Measurements from ENCODE around the gene KLHL25. TPM values are rescaled to one million over a fixed set of nuclear protein-coding genes. Genes with fewer than 3 reads are reported as not detected.
"Not testable (repeated sequence)": the region's sequence is repeated elsewhere in the genome, so short reads cannot be mapped to it uniquely, and the experiment has no call there.

Gene KLHL25
- total and polyA plus RNA-seq, 4 donors: 2.3 to 34.2 (median 11.4) TPM

GRCh38 chr15:85796371-85796770 is 1.6 kb upstream of the KLHL25 start:
- H3K27me3 ChIP-seq (ENCODE audit: control insufficient read depth in 4 of 4, insufficient read depth in 4 of 4, low read length in 3 of 4); H3K9me3 ChIP-seq (ENCODE audit: control insufficient read depth in 4 of 4, low read length in 3 of 4); H3K36me3 ChIP-seq (ENCODE audit: control insufficient read depth in 4 of 4, insufficient read depth in 3 of 4, low read depth in 1 of 4, low read length in 3 of 4); H3K9ac ChIP-seq (ENCODE audit: low read depth in 1 of 2, low read length in 2 of 2); DNase-seq (ENCODE audit: low spot score); H3K27ac ChIP-seq (ENCODE audit: low read depth in 1 of 2, low read length in 2 of 2); H3K4me3 ChIP-seq (ENCODE audit: low read depth in 1 of 3, low read length in 3 of 3): not testable (repeated sequence)
- H3K4me1 ChIP-seq (ENCODE audit: control insufficient read depth in 4 of 4, insufficient read depth in 4 of 4, low read length in 3 of 4): peaks cover 9 to 19% (median 12%) of the 10 kb centered on the region in 4 donors
- 77% methylated on average over 7 of the region's 7 CpGs for WGBS

- Histone ChIP-seq H3K9ac (ENCODE audit: low read depth in 1 of 2, low read length in 2 of 2) (peak overlapping the region in 1 of 2 donors; percentile 77), H3K4me1 (ENCODE audit: control insufficient read depth in 4 of 4, insufficient read depth in 4 of 4, low read length in 3 of 4) (peaks cover 9 to 19% (median 12%) of the 10 kb centered on the region in 4 donors), H3K4me3 (ENCODE audit: low read depth in 1 of 3, low read length in 3 of 3) (peak overlapping the region; percentile 28 to 57 (median 40)), H3K27ac (ENCODE audit: low read depth in 1 of 2, low read length in 2 of 2) (no peak overlapping the region), H3K9me3 (ENCODE audit: control insufficient read depth in 4 of 4, low read length in 3 of 4) (no peaks in the 10 kb centered on the region), H3K36me3 (ENCODE audit: control insufficient read depth in 4 of 4, insufficient read depth in 3 of 4, low read depth in 1 of 4, low read length in 3 of 4) (no peaks in the 10 kb centered on the region), H3K27me3 (ENCODE audit: control insufficient read depth in 4 of 4, insufficient read depth in 4 of 4, low read length in 3 of 4) (no peaks in the 10 kb centered on the region)
- TF ChIP-seq YY1 (IDR thresholded peaks at IDR 0.05) (peak; percentile 6), EGR1 (IDR thresholded peaks at IDR 0.05; ENCODE audit: low read depth in 2 of 2) (no peak), REST (IDR thresholded peaks at IDR 0.05) (no peak), FOXA2 (IDR thresholded peaks at IDR 0.05) (no peak)
- no peak for DNase-seq (ENCODE audit: low spot score)
- 59% methylated on average over 15 of the region's 15 CpGs for WGBS
These were observed 896 bp upstream of the KLHL25 start for GRCh38 chr15:85795337-85796305.

- Histone ChIP-seq H3K4me1 (ENCODE audit: control insufficient read depth in 4 of 4, insufficient read depth in 4 of 4, low read length in 3 of 4) (peaks cover 9 to 19% (median 12%) of the 10 kb centered on the region in 4 donors), H3K36me3 (ENCODE audit: control insufficient read depth in 4 of 4, insufficient read depth in 3 of 4, low read depth in 1 of 4, low read length in 3 of 4) (no peaks in the 10 kb centered on the region), H3K27me3 (ENCODE audit: control insufficient read depth in 4 of 4, insufficient read depth in 4 of 4, low read length in 3 of 4) (no peaks in the 10 kb centered on the region), H3K9ac (ENCODE audit: low read depth in 1 of 2, low read length in 2 of 2) (peak overlapping the region; percentile 64 to 72), H3K9me3 (ENCODE audit: control insufficient read depth in 4 of 4, low read length in 3 of 4) (no peaks in the 10 kb centered on the region), H3K4me3 (ENCODE audit: low read depth in 1 of 3, low read length in 3 of 3) (peak overlapping the region; percentile 73 to 92 (median 85)), H3K27ac (ENCODE audit: low read depth in 1 of 2, low read length in 2 of 2) (peak overlapping the region; percentile 85 to 94)
- 2% methylated on average over 56 of the region's 56 CpGs for WGBS
- DNase-seq (ENCODE audit: low spot score): peak; percentile 49
- peak in 1 of 2 donors; percentile 72 for TF ChIP-seq HNF4A (conservative IDR thresholded peaks at IDR 0.05)
- TF ChIP-seq RAD21 (IDR thresholded peaks at IDR 0.05): peak in 1 of 2 donors; percentile 21
- peak in 1 of 2 donors; percentile 22 for TF ChIP-seq EGR1 (IDR thresholded peaks at IDR 0.05; ENCODE audit: low read depth in 2 of 2)
- no peak for TF ChIP-seq MAX (IDR thresholded peaks at IDR 0.05)
- TF ChIP-seq HNF4G (IDR thresholded peaks at IDR 0.05): peak; percentile 27
- TF ChIP-seq SP1 (IDR thresholded peaks at IDR 0.05): peak; percentile 12
- peak; percentile 50 for TF ChIP-seq YY1 (IDR thresholded peaks at IDR 0.05)
- no peak for TF ChIP-seq GABPA (IDR thresholded peaks at IDR 0.05 in 1 of 2, conservative IDR thresholded peaks at IDR 0.05 in 1 of 2)
- TF ChIP-seq REST (IDR thresholded peaks at IDR 0.05): peak; percentile 86
- TF ChIP-seq RXRA (IDR thresholded peaks at IDR 0.05): peak in 1 of 2 donors; percentile 35
These were observed 806 bp downstream of the KLHL25 start for GRCh38 chr15:85793641-85794597.
